SJCRH30 (cell line): ENCODE data around the gene LRP1B. TPM values are rescaled to one million over a fixed set of nuclear protein-coding genes. Genes with fewer than 3 reads are reported as not detected.
"Not testable (repeated sequence)": the region's sequence is repeated elsewhere in the genome, so short reads cannot be mapped to it uniquely, and the experiment has no call there.

Experiments
- DNase-seq, 2 experiments: peaks; one replicate each; pipeline ENCODE4 v3.0.0-alpha.2; 2015 to 2020
- H3K27ac ChIP-seq: fragments of 250-450 bp; sonication (Bioruptor Pico); 2 replicates; pipeline ENCODE4 v1.5.1; 2020; ENCODE audit warnings: mild to moderate bottlenecking, moderate library complexity
- H3K27me3 ChIP-seq: fragments of 250-450 bp; sonication (Bioruptor Pico); 2 replicates; pipeline ENCODE4 v1.5.1; 2020; ENCODE audit warnings: mild to moderate bottlenecking, moderate library complexity
- H3K36me3 ChIP-seq: fragments of 250-450 bp; sonication (Bioruptor Pico); 2 replicates; pipeline ENCODE4 v1.5.1; 2020; ENCODE audit warnings: mild to moderate bottlenecking, moderate library complexity
- H3K4me1 ChIP-seq: fragments of 250-450 bp; sonication (Bioruptor Pico); 2 replicates; pipeline ENCODE4 v1.5.1; 2020; ENCODE audit warnings: mild to moderate bottlenecking, moderate library complexity
- H3K4me3 ChIP-seq: fragments of 250-450 bp; sonication (Bioruptor Pico); 2 replicates; pipeline ENCODE4 v1.5.1; 2020; ENCODE audit warnings: mild to moderate bottlenecking, moderate library complexity
- H3K9me3 ChIP-seq: fragments of 250-450 bp; sonication (Bioruptor Pico); replicated peaks from 2 replicates; pipeline ENCODE4 v1.5.1; 2020; ENCODE audit warnings: mild to moderate bottlenecking, moderate library complexity
- total RNA-seq: library from RNA; depleted of rRNA; stranded (reverse); fragments of >200 nt; shearing (Covaris generic); gene quantifications from 2 replicates; pipeline ENCODE4 v1.2.3, GENCODE V29; 2014

LRP1B gene
- total RNA-seq, 1 experiment from 2014 or later = 7.5 TPM

GRCh38 chr2:140307532-140307931, 1823.3 kb downstream of the LRP1B start:
- Histone ChIP-seq H3K27me3 (no peaks in the 10 kb centered on the region), H3K9me3 (no peaks in the 10 kb centered on the region), H3K27ac (no peak overlapping the region)

GRCh38 chr2:140295767-140296166, 1835.0 kb downstream of the LRP1B start:
- Histone ChIP-seq H3K4me1 (no peaks in the 10 kb centered on the region), H3K9me3 (no peaks in the 10 kb centered on the region)

More at GRCh38 chr2:140307532-140307931, 1823.3 kb downstream of the LRP1B start:
- no peak for DNase-seq
- Histone ChIP-seq H3K4me1 (no peaks in the 10 kb centered on the region), H3K36me3 (no peaks in the 10 kb centered on the region), H3K4me3 (no peak overlapping the region)

GRCh38 chr2:140288726-140289125, 1842.1 kb downstream of the LRP1B start:
- H3K36me3 ChIP-seq = no peaks in the 10 kb centered on the region
- H3K27me3 ChIP-seq = no peaks in the 10 kb centered on the region
- H3K27ac ChIP-seq = no peak overlapping the region
- no peak for DNase-seq
- H3K4me1 ChIP-seq = no peaks in the 10 kb centered on the region
- H3K4me3 ChIP-seq = no peak overlapping the region
- no peaks in the 10 kb centered on the region for H3K9me3 ChIP-seq

More at GRCh38 chr2:140295767-140296166, 1835.0 kb downstream of the LRP1B start:
- H3K27me3 ChIP-seq = no peaks in the 10 kb centered on the region
- H3K36me3 ChIP-seq = no peaks in the 10 kb centered on the region
- no peak for DNase-seq
- no peak overlapping the region for H3K4me3 ChIP-seq
- H3K27ac ChIP-seq = no peak overlapping the region

- H3K4me1 ChIP-seq = no peaks in the 10 kb centered on the region
- H3K36me3 ChIP-seq = no peaks in the 10 kb centered on the region
- no peaks in the 10 kb centered on the region for H3K9me3 ChIP-seq
- no peak overlapping the region for H3K4me3 ChIP-seq
- no peak overlapping the region for H3K27ac ChIP-seq
- H3K27me3 ChIP-seq = no peaks in the 10 kb centered on the region
- DNase-seq = no peak
These were observed 1842.6 kb downstream of the LRP1B start for GRCh38 chr2:140288213-140288612.

GRCh38 chr2:140286377-140286776, 1844.4 kb downstream of the LRP1B start:
- no peaks in the 10 kb centered on the region for H3K27me3 ChIP-seq
- H3K4me1 ChIP-seq = no peaks in the 10 kb centered on the region
- H3K9me3 ChIP-seq = no peaks in the 10 kb centered on the region
- H3K4me3 ChIP-seq = no peak overlapping the region
- H3K27ac ChIP-seq = no peak overlapping the region
- no peaks in the 10 kb centered on the region for H3K36me3 ChIP-seq
- DNase-seq = no peak

- not testable (repeated sequence) for H3K4me1 ChIP-seq, H3K27me3 ChIP-seq, DNase-seq, H3K9me3 ChIP-seq, H3K36me3 ChIP-seq, H3K4me3 ChIP-seq, H3K27ac ChIP-seq
These were observed 1853.5 kb downstream of the LRP1B start for GRCh38 chr2:140277344-140277743.

GRCh38 chr2:140276661-140277060, 1854.2 kb downstream of the LRP1B start:
- DNase-seq = no peak
- Histone ChIP-seq H3K36me3 (no peaks in the 10 kb centered on the region), H3K4me1 (no peaks in the 10 kb centered on the region), H3K27ac (no peak overlapping the region), H3K4me3 (no peak overlapping the region), H3K9me3 (no peaks in the 10 kb centered on the region; the same call in 1 of the 2 replicates), H3K27me3 (no peaks in the 10 kb centered on the region)

GRCh38 chr2:140275427-140275826, 1855.4 kb downstream of the LRP1B start:
- DNase-seq = no peak
- Histone ChIP-seq H3K4me1 (no peaks in the 10 kb centered on the region), H3K9me3 (no peaks in the 10 kb centered on the region; the same call in 1 of the 2 replicates), H3K4me3 (no peak overlapping the region), H3K27ac (no peak overlapping the region), H3K27me3 (no peaks in the 10 kb centered on the region), H3K36me3 (no peaks in the 10 kb centered on the region)

- H3K36me3 ChIP-seq = no peaks in the 10 kb centered on the region
- H3K27me3 ChIP-seq = no peaks in the 10 kb centered on the region
- no peaks in the 10 kb centered on the region; the same call in 1 of the 2 replicates for H3K9me3 ChIP-seq
- no peaks in the 10 kb centered on the region for H3K4me1 ChIP-seq
- no peak for DNase-seq
- no peak overlapping the region for H3K4me3 ChIP-seq
- H3K27ac ChIP-seq = no peak overlapping the region
These were observed 1855.9 kb downstream of the LRP1B start for GRCh38 chr2:140274891-140275290.

- Histone ChIP-seq H3K4me3 (no peak overlapping the region), H3K9me3 (no peaks in the 10 kb centered on the region; the same call in 1 of the 2 replicates), H3K27ac (no peak overlapping the region), H3K27me3 (no peaks in the 10 kb centered on the region), H3K4me1 (no peaks in the 10 kb centered on the region), H3K36me3 (no peaks in the 10 kb centered on the region)
- DNase-seq = no peak
These were observed 1856.9 kb downstream of the LRP1B start for GRCh38 chr2:140273958-140274357.

- H3K4me3 ChIP-seq = no peak overlapping the region
- H3K36me3 ChIP-seq = no peaks in the 10 kb centered on the region
- H3K27ac ChIP-seq = no peak overlapping the region
- H3K9me3 ChIP-seq = no peaks in the 10 kb centered on the region; the same call in 1 of the 2 replicates
- no peak for DNase-seq
- H3K27me3 ChIP-seq = no peaks in the 10 kb centered on the region
- no peaks in the 10 kb centered on the region for H3K4me1 ChIP-seq
These were observed 1857.4 kb downstream of the LRP1B start for GRCh38 chr2:140273408-140273807.

GRCh38 chr2:140270224-140270623, 1860.6 kb downstream of the LRP1B start:
- Histone ChIP-seq H3K27me3 (no peaks in the 10 kb centered on the region), H3K9me3 (no peaks in the 10 kb centered on the region), H3K4me3 (no peak overlapping the region), H3K36me3 (no peaks in the 10 kb centered on the region), H3K27ac (no peak overlapping the region), H3K4me1 (no peaks in the 10 kb centered on the region)
- DNase-seq = no peak

- Histone ChIP-seq H3K9me3 (no peaks in the 10 kb centered on the region), H3K36me3 (no peaks in the 10 kb centered on the region), H3K27me3 (no peaks in the 10 kb centered on the region), H3K4me3 (no peak overlapping the region), H3K4me1 (no peaks in the 10 kb centered on the region), H3K27ac (no peak overlapping the region)
- DNase-seq = no peak
These were observed 1861.8 kb downstream of the LRP1B start for GRCh38 chr2:140269000-140269399.

- no peaks in the 10 kb centered on the region for H3K36me3 ChIP-seq
- no peaks in the 10 kb centered on the region for H3K9me3 ChIP-seq
- no peaks in the 10 kb centered on the region for H3K4me1 ChIP-seq
- DNase-seq = no peak
- H3K4me3 ChIP-seq = no peak overlapping the region
- H3K27me3 ChIP-seq = no peaks in the 10 kb centered on the region
- no peak overlapping the region for H3K27ac ChIP-seq
These were observed 1867.9 kb downstream of the LRP1B start for GRCh38 chr2:140262908-140263307.

- H3K9me3 ChIP-seq = no peaks in the 10 kb centered on the region
- no peaks in the 10 kb centered on the region for H3K27me3 ChIP-seq
- no peak overlapping the region for H3K27ac ChIP-seq
- no peaks in the 10 kb centered on the region for H3K4me1 ChIP-seq
- no peak overlapping the region for H3K4me3 ChIP-seq
- DNase-seq = no peak
- no peaks in the 10 kb centered on the region for H3K36me3 ChIP-seq
These were observed 1873.0 kb downstream of the LRP1B start for GRCh38 chr2:140257692-140258300.

- DNase-seq = no peak
- Histone ChIP-seq H3K9me3 (no peaks in the 10 kb centered on the region), H3K4me1 (no peaks in the 10 kb centered on the region; the same call in 1 of the 2 replicates), H3K27ac (no peak overlapping the region), H3K4me3 (no peak overlapping the region), H3K27me3 (no peaks in the 10 kb centered on the region), H3K36me3 (no peaks in the 10 kb centered on the region)
These were observed 1874.7 kb downstream of the LRP1B start for GRCh38 chr2:140256080-140256479.
